AG08395 (cell line): ENCODE data around the gene FOXP1.
A peak's percentile ranks its signal among the peaks of the same experiment; 100 is the strongest.

Source experiments
- DNase-seq: peaks from one replicate; pipeline ENCODE4 v3.0.0; 2012; ENCODE audit warnings: mixed read lengths, low spot score

The FOXP1 gene

DNA sequence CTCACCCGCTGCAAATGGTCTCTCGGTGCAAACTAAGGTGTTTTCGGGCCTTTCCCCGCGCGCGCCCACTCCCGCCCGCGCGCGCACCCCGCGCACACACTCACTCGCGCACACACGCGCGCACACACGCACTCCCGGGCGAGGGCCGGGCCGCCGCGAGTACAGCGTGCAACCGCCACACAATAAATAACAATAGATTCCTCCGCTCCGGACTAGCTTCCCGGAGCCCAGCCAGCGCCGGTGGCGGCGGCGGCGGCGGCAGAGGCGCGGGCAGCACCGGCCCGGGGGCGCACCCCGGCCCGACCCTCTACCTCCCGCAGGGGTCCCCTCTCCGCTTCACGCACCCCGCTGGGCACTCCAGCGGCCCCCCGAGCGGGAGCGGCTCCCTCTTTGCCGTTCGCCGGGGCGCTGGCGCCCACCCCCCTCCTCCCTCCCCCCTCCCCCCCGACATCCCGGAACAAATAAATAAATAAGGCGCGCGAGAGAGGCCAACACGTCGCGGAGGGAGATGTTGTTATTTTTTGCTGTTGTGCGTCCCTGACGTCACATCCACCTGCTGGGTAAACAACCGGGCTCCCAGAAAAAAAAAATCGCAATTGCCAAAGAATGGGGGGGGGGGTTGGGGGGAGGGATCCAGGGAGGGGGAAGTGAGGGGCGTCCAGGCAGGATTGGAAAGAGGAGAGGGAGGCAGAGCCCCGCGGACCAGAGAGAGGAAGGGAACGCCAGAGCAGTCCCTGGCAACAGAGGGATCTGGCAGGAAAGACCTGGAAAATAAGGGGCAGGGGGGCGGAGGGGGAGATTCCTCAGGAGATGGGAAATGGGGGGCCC, at the start of gene FOXP1:
Gene FOXP1, minus strand, starts transcription at position 163 of the 828 bp plus-strand sequence. CDS start 385,347 bp downstream, outside the sequence.
- peak; percentile 58 for DNase-seq

DNA sequence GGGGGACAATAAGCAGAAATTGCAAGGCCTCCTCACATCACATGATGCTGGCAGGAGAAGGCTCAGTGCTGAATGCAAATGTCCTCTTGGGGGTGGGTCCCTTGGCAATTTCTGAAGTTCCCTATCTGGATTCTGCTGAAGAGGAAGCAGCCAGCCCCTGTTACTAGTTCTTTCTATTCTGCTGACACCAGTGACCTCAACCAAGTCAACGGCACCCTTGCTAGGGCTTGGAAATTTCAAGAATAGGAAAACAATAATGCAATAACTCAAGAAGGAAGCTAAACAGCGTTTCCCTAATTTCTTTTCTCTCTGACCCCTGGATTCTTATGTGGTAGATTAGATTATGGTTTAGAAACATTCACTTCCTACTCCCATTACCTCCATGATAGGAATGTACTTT, 46.2 kb upstream of the FOXP1 start:
- DNase-seq, result no peak

- peak; percentile 67 for DNase-seq
Measured at GRCh38 chr3:71629289-71629688, 45.8 kb upstream of the FOXP1 start.

- DNase-seq, result peak; percentile 18
Measured at GRCh38 chr3:71628522-71628921, 45.0 kb upstream of the FOXP1 start.

GRCh38 chr3:71625676-71626075, 42.1 kb upstream of the FOXP1 start:
- DNase-seq, result no peak

GRCh38 chr3:71621825-71622537, 38.5 kb upstream of the FOXP1 start:
- no peak for DNase-seq

DNA sequence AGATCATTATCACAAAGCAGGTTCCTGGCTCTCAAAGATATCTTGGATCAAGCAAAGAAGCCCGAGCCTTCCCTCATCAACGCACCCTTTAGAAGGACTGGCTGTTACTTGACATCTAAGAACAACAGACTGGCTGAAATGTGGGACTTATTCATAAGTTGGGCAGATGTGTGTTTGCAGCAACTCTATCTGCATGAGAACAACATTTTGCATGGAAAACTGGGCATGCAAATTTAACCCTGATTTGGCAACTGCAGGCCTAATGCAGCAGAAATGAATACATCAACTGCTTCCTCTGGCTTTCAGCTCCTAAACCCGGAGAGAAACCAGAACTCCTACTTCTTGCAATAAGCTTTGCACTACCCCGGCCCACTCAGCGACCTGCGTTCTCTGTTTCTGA, 35.0 kb upstream of the FOXP1 start:
- no peak for DNase-seq

GRCh38 chr3:71616571-71617021, 33.1 kb upstream of the FOXP1 start:
- no peak for DNase-seq

- no peak for DNase-seq
Measured at GRCh38 chr3:71614869-71615268, 31.3 kb upstream of the FOXP1 start.

DNA sequence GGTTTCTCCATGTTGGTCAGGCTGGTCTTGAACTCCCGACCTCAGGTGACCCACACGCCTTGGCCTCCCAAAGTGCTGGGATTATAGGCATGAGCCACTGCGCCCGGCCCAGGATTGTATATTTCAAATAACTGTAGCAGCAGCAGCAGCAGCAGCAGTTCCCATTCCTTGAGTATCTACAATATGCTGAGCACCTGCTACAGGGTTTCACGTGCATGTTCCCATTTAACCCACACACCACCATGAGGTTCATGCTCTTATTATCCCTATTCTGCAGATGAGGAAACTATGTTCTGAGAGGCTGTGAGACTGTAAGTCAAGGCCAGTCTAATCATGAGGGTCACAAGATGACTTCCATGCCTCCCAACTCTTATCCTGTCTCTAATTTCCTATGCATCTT, 30.9 kb upstream of the FOXP1 start:
- DNase-seq, result no peak

DNA sequence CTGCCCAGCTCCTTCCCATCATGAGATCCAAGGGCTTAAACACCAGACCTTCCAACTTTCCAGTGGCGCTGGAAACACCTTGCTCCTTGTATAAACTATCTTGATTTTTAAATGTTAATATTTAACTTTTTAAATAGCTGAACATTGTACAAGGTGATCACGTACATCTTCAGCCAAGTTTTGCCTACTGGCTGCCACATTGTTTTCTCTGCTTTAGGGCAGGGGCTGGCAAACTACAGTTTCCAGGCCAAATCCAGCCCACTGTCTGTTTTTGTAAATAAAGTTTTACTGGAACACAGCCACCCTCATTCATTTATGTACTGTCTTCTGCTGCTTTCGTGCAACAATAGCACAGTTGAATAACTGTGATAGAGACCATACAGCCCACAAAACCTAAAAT, 27.6 kb upstream of the FOXP1 start:
- no peak for DNase-seq

- DNase-seq, result no peak
Measured at GRCh38 chr3:71607364-71607763, 23.8 kb upstream of the FOXP1 start.

DNA sequence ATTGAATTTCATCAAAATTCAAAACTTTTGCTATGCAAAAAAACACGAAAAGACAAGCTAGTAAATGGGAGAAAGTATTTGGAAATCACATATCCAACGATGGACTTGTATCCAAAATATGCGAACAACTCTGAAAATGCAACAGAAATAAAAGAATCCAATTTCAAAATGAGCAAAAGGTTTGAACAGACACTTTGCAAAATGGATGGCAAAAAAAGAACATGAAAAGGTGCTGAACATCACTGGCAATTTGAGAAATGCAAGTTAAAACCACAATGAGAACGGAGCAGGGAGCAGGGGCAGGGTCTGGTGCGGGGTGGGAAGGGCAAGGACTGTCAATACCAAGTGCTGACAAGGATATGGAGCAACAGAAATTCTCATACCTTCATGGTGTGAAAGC, 23.1 kb upstream of the FOXP1 start:
- DNase-seq, result no peak

GRCh38 chr3:71602256-71602655, 18.7 kb upstream of the FOXP1 start:
- no peak for DNase-seq

DNA sequence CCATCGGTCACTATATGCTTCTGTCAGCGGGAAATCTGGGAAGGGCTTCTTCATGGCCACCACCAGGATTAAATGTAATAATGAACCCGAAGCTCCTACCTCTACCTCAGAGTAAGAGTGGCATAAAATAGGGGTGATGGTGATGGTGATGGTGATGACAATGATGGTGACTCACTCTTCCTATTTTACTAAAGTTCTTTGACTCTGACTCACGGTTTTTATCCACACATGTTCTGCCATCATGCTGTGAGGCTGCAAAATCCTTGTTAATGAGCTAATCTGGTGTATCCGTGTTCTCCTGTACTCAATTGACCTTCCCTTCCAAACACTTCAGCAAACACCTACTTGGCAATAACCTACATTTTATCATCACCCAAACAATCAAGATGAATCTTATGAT, 18.3 kb upstream of the FOXP1 start:
- DNase-seq, result peak; percentile 48

DNA sequence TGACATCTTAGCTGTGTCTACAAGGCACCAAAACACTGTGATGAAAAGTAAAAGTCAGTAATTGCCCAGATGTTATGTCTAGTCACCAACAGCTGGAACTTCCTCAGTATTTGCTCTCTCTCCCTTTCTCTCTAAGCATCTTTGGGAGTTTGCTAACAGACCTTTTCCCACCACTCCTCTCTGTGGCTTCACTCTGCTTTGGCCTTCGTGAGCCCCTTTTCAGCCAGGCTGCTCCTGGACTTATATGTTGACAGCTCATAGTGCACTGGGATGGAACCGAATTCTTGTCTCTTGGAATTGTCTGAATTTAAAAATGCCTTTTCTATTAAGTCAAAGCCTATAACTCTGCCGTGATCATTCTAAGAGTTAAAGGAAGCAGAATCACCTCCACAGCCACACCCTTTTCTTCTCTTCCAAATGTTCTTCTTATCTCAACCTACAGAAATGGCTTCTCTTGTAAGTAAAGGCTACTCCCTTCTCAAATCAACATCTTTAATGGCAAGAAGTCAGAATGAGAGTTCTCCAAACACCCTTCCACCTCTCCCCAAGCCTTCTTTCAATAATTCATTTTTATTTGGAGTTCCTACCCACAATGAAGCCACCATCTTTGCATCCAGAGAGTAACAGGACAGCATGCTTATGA, 17.2 kb upstream of the FOXP1 start:
- peak; percentile 10 for DNase-seq

DNA sequence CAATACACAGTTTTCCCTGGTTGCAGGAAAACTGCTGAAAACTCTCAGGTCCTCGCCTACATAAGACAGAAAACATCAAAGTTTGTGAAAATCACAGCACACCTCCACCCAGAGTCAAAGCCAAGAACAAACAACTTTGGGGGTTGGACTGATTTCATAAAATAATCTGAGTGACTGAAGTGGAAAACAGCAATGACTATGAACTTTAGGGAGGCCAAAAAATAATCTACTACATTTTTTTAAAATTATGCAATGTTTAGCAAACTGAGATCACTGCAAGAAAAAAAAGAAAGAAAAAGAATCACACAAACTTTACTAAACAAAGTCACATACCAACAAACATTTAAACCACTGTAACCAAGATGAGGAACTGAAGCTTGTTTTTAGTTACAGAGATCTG, 15.9 kb upstream of the FOXP1 start:
- DNase-seq, result peak; percentile 34

DNA sequence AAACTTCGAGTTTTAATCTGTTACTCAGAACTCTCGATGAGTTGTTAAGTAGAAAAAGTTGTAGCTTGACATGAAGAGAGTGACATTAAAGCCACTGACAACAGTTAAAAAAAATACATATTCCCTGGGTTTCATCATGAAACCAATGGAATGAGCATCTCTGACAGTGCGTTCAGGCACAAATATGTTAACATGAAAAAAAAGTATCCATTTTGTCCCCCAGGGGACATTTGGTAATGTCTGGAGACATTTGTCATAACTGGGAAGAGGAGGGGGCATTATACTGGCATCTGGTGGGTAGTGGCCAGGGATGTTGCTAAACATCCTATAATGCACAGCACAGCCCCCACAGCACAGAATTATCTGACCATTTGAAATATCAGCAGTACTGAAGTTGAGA, 14.8 kb upstream of the FOXP1 start:
- no peak for DNase-seq

- no peak for DNase-seq
Measured at GRCh38 chr3:71597286-71597685, 13.8 kb upstream of the FOXP1 start.

GRCh38 chr3:71593106-71593505, 9.6 kb upstream of the FOXP1 start:
- no peak for DNase-seq

GRCh38 chr3:71591101-71591500, 7.6 kb upstream of the FOXP1 start:
- no peak for DNase-seq

- no peak for DNase-seq
Measured at GRCh38 chr3:71589132-71589531, 5.6 kb upstream of the FOXP1 start.

DNA sequence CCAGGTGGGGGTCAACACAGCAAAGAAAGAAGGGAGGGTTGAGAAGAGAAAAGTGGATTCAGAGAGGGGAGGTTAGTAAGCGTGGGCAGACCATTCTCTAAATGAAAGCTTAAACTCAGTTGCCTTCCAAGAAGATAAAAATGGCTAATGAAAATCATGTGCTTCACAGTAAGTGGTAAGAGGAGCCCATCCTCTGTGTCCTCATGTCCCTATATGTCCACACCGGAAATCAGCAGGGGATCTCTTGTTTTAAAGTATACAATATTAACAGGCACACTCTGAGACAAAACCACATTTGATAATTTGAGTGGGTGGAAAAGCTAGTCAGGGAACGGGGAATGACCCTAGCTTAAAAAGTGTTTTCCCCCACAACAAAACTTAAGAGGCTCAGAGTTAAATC, 4.4 kb upstream of the FOXP1 start:
- no peak for DNase-seq
